Fibroblast of lung (primary cell): ENCODE data around the gene RAB6A.

Experiments used
- EZH2 ChIP-seq: IDR thresholded peaks from 2 replicates; pipeline ENCODE4 v1.5.1; 2012; ENCODE audit warnings: low read length, control low read depth, mild to moderate bottlenecking; ENCODE audit errors: missing control alignments
- TF ChIP-seq, protein P1 (sequence below), 2 donors: IDR thresholded peaks in 1 of 2; conservative IDR thresholded peaks in 1 of 2; 1 replicate in 1 of 2; 2 replicates in 1 of 2; pipeline ENCODE4 v1.5.1; 2011 to 2012; ENCODE audit warnings: low read length in 2 of 2, control low read depth in 1 of 2, inconsistent platforms in 1 of 2, low read depth in 1 of 2, mild to moderate bottlenecking in 1 of 2

DNA sequence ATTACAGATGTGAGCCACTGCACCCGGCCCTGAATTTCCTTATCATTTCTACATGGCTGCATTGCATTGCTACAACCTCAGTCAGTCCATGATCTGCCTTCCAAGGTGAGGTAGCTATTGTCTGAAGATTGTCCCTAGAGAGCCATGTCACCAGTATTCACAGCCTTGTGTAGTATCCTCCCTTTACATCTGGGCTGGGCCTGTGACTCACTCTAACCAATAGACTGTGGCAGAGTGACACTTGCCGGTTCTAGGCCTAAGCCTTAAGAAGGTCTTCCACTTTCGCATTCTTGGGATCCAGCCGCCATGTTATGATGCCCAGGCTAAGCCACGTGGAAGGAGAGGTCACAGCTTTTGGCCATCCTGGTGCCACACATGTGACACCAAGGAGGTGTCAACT is 124.6 kb downstream of the RAB6A start:
- no peak for TF ChIP-seq EZH2
- TF ChIP-seq, protein P1, sequence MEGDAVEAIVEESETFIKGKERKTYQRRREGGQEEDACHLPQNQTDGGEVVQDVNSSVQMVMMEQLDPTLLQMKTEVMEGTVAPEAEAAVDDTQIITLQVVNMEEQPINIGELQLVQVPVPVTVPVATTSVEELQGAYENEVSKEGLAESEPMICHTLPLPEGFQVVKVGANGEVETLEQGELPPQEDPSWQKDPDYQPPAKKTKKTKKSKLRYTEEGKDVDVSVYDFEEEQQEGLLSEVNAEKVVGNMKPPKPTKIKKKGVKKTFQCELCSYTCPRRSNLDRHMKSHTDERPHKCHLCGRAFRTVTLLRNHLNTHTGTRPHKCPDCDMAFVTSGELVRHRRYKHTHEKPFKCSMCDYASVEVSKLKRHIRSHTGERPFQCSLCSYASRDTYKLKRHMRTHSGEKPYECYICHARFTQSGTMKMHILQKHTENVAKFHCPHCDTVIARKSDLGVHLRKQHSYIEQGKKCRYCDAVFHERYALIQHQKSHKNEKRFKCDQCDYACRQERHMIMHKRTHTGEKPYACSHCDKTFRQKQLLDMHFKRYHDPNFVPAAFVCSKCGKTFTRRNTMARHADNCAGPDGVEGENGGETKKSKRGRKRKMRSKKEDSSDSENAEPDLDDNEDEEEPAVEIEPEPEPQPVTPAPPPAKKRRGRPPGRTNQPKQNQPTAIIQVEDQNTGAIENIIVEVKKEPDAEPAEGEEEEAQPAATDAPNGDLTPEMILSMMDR (conservative IDR thresholded peaks at IDR 0.05 in 1 of 2, IDR thresholded peaks at IDR 0.05 in 1 of 2; ENCODE audit: low read depth in 1 of 2, low read length in 2 of 2): no peak
